Transverse colon (tissue), 4 donors: Measurements from ENCODE around the gene EPS8L3. TPM values are rescaled to one million over a fixed set of nuclear protein-coding genes. Genes with fewer than 3 reads are reported as not detected.

ENCODE experiments used
- DNase-seq: peaks from one replicate; pipeline ENCODE4 v3.0.0-alpha.2; 2019
- H3K27ac ChIP-seq, 4 donors: fragments of 200-600 bp; sonication (generic); 2 replicates each; pipeline ENCODE4 v1.5.1; 2016 to 2018; ENCODE audit warnings: inconsistent platforms in 4 of 4
- H3K27me3 ChIP-seq: fragments of 200-600 bp; sonication (generic); 2 replicates; pipeline ENCODE4 v1.5.1; 2017; ENCODE audit warnings: inconsistent platforms
- H3K36me3 ChIP-seq, 4 donors: fragments of 200-600 bp; sonication (generic); 2 replicates each; pipeline ENCODE4 v1.5.1; 2017 to 2019; ENCODE audit warnings: inconsistent platforms in 4 of 4
- H3K4me1 ChIP-seq, 4 donors: fragments of 200-600 bp; sonication (generic); 2 replicates each; pipeline ENCODE4 v1.5.1; 2017 to 2020; ENCODE audit warnings: inconsistent platforms in 4 of 4
- H3K4me3 ChIP-seq, 4 donors: fragments of 200-600 bp; sonication (generic); 1 replicate in 1 of 4; 2 replicates in 3 of 4; pipeline versions ENCODE4 v1.5.1 to v1.6.1; 2017 to 2019; ENCODE audit warnings: inconsistent platforms in 4 of 4
- H3K9me3 ChIP-seq, 2 donors: fragments of 200-600 bp; sonication (generic); 2 replicates each; pipeline ENCODE4 v1.5.1; 2017 to 2019; ENCODE audit warnings: inconsistent platforms in 2 of 2
- CTCF ChIP-seq, 5 experiments: fragments of 200-600 bp in 3 of 5; fragments of 450-650 bp in 2 of 5; sonication (generic) in 3 of 5; IDR thresholded peaks; 1 replicate in 2 of 5; 2 replicates in 3 of 5; pipeline ENCODE4 v1.5.1; 2016 to 2017; ENCODE audit warnings: antibody characterized with exemption in 5 of 5, inconsistent platforms in 3 of 5, mild to moderate bottlenecking in 2 of 5, moderate library complexity in 1 of 5
- EP300 ChIP-seq: sonication (generic); formaldehyde crosslinking; IDR thresholded peaks from one replicate; pipeline ENCODE4 v1.6.1; 2017; ENCODE audit warnings: antibody characterized with exemption, low read depth
- POLR2A ChIP-seq: fragments of 450-650 bp; IDR thresholded peaks from one replicate; pipeline ENCODE4 v1.6.1; 2016; ENCODE audit warnings: antibody characterized with exemption, mild to moderate bottlenecking, moderate library complexity
- POLR2AphosphoS5 ChIP-seq, 3 donors: sonication (generic); formaldehyde crosslinking; IDR thresholded peaks; one replicate each; pipeline ENCODE4 v1.6.1; 2016; ENCODE audit warnings: antibody characterized with exemption in 3 of 3
- WGBS, 2 donors: methylation state at CpG; one replicate each; pipeline ENCODE4 v1.1.5; 2018; ENCODE audit warnings: low coverage in 1 of 2; 5-methylcytosine and 5-hydroxymethylcytosine counted together
- in situ Hi-C, 4 donors: fragments of 200-750 bp; cut with MboI; loops; one replicate each; pipeline versions ENCODE4 v1.15.0 to v1.15.1; 2017; ENCODE audit warnings: low sequenced_read_pairs in 3 of 4, low pct_ligation_motif_present in 1 of 4, low pct_unique_long_range_greater_than_20kb in 1 of 4
- intact Hi-C: fragments of 100-400 bp; cut with DNase I; formaldehyde crosslinking; loops from one replicate; pipeline ENCODE4 v1.15.1; 2023; ENCODE audit warnings: low total_unique reads
- total RNA-seq, 4 donors: library from RNA; depleted of rRNA; stranded (reverse); fragments of >200 nt; gene quantifications; one replicate each; pipeline ENCODE4 v1.1.0, GENCODE V29; 2016

EPS8L3 gene
- total RNA-seq, 4 donors from 2014 or later: 228 to 468 (median 363) TPM

DNA sequence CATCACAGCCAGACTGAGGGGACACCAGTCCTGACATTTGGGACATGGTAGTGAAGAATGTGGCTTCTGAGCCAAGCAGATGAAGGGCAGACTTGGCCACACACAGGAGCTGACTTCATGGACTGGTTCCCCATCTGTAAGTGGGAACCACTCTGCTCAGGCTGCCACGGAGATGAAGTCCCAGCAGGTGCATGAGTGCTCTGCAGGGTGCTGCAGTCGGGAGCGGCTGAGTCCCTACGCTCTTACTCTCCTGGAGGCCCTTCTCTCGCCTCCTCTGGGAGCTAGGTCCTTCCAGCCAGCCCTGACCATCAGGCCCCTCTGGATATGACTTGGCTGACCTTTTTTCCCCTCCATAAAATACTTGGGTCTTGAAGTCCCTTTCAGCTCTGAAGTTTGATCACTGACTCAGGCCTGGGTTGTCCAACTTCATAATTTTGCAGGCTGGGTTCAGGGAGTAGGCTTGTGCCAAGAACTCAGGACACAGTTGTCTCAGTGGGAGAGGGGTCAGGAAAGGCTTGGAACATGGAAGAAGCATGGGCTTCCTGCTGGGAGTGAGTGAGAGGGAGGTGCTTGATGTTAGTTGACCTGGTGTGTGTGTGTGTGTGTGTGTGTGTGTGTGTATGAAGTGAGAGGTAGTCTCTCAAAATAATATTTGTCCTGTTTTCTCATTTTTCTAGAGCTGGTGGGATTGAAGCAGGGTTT lies 21.0 kb upstream of the EPS8L3 start:
- Histone ChIP-seq H3K36me3 (no peaks in the 10 kb centered on the region), H3K4me1 (peaks cover 7 to 46% (median 22%) of the 10 kb centered on the region in 4 donors), H3K4me3 (no peak overlapping the region), H3K27ac (no peak overlapping the region), H3K9me3 (peaks cover 0 to 4% of the 10 kb centered on the region in 2 donors), H3K27me3 (no peaks in the 10 kb centered on the region)
- WGBS, 2 donors: 91% methylated on average over 5 of the region's 5 CpGs; no CpG with 5 or more reads in 1 of the 2 donors
- intact Hi-C loops: no loop called here
- in situ Hi-C loops: loop anchor here in 1 of 4 donors (25.0 kb wide), 1 partner anchor 128 kb away; the partner anchor contains the start of gene CSF1
- DNase-seq: peak; percentile 4
- TF ChIP-seq CTCF (IDR thresholded peaks at IDR 0.05): no peak
- no peak for TF ChIP-seq POLR2AphosphoS5 (IDR thresholded peaks at IDR 0.05)

- Histone ChIP-seq H3K4me1 (peaks cover 7 to 33% (median 22%) of the 10 kb centered on the region in 4 donors), H3K27ac (peak overlapping the region; percentile 33 to 65 (median 61)), H3K9me3 (peaks cover 0 to 4% of the 10 kb centered on the region in 2 donors), H3K27me3 (no peaks in the 10 kb centered on the region), H3K4me3 (no peak overlapping the region), H3K36me3 (no peaks in the 10 kb centered on the region)
- intact Hi-C loops: no loop called here
- no peak for DNase-seq
- TF ChIP-seq POLR2AphosphoS5 (IDR thresholded peaks at IDR 0.05): no peak
- no peak for TF ChIP-seq POLR2A
- no peak for TF ChIP-seq CTCF (IDR thresholded peaks at IDR 0.05)
- in situ Hi-C loops: loop anchor here in 1 of 4 donors (25.0 kb wide), 1 partner anchor 129 kb away; the partner anchor contains the start of gene CSF1
- WGBS, 2 donors: 49% methylated on average over 8 of the region's 8 CpGs; no CpG with 5 or more reads in 1 of the 2 donors
Observed at GRCh38 chr1:109783436-109783835, 19.7 kb upstream of the EPS8L3 start.

DNA sequence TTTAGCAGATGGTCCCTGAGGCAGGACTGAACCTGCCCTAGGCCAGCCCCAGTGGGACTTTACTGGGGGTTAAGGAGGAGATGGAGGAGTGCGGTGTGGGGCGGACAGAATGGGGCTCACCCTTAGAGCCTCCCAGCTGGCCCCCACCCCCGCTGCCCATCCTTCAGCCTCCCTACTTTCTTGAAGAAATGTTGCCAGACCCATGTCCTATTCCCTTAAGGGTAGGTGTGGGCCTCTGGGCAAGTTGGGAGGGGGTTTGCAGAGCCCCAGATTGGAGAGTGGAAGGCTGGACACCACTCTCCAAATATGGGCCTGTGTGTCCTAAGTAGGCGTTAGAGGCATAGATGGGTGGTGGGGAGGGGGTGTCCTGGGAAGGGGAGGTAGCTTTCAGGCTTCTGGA lies 19.2 kb upstream of the EPS8L3 start:
- H3K36me3 ChIP-seq: no peaks in the 10 kb centered on the region
- H3K4me1 ChIP-seq: peaks cover 7 to 32% (median 22%) of the 10 kb centered on the region in 4 donors
- 66 to 75% methylated on average over 1 to 4 of the region's 4 CpGs for WGBS, 2 donors
- no peak for DNase-seq
- intact Hi-C loops (no loop called here), in situ Hi-C loops (loop anchor here in 1 of 4 donors (25.0 kb wide), 1 partner anchor 129 kb away; the partner anchor contains the start of gene CSF1)
- TF ChIP-seq EP300 (no peak), POLR2AphosphoS5 (IDR thresholded peaks at IDR 0.05) (no peak), POLR2A (no peak), CTCF (IDR thresholded peaks at IDR 0.05) (no peak)
- H3K27me3 ChIP-seq: no peaks in the 10 kb centered on the region
- H3K4me3 ChIP-seq: no peak overlapping the region
- H3K27ac ChIP-seq: peak overlapping the region; percentile 33 to 65 (median 61)
- peaks cover 0 to 4% of the 10 kb centered on the region in 2 donors for H3K9me3 ChIP-seq

GRCh38 chr1:109782514-109782913 lies 18.8 kb upstream of the EPS8L3 start:
- Histone ChIP-seq H3K4me1 (peaks cover 7 to 28% (median 22%) of the 10 kb centered on the region in 4 donors), H3K4me3 (no peak overlapping the region), H3K27me3 (no peaks in the 10 kb centered on the region), H3K9me3 (peaks cover 0 to 4% of the 10 kb centered on the region in 2 donors), H3K27ac (peak overlapping the region; percentile 33 to 65 (median 61)), H3K36me3 (no peaks in the 10 kb centered on the region)
- DNase-seq: no peak
- in situ Hi-C loops (loop anchor here in 1 of 4 donors (25.0 kb wide), 1 partner anchor 130 kb away; the partner anchor contains the start of gene CSF1), intact Hi-C loops (no loop called here)
- 40 to 70% methylated on average over 1 of the region's 1 CpG for WGBS, 2 donors
- peak in 1 of 3 donors; percentile 40 for TF ChIP-seq POLR2AphosphoS5 (IDR thresholded peaks at IDR 0.05)
- no peak for TF ChIP-seq CTCF (IDR thresholded peaks at IDR 0.05)
